ENCODE measurements around the gene MRPS30.

MRPS30 gene

GRCh38 chr5:44847206-44847852 is 38.6 kb downstream of the MRPS30 start:
- TF ChIP-seq USF1 (IDR thresholded peaks at IDR 0.05) (no peak), TAF1 (IDR thresholded peaks at IDR 0.05; ENCODE audit: low read depth) (no peak), TCF12 (IDR thresholded peaks at IDR 0.05; ENCODE audit: low read depth) (no peak), CEBPB (IDR thresholded peaks at IDR 0.05) (no peak), TEAD4 (IDR thresholded peaks at IDR 0.05) (no peak), ZBTB7A (IDR thresholded peaks at IDR 0.05; ENCODE audit: low read depth) (no peak)

- TF ChIP-seq FOXM1 (IDR thresholded peaks at IDR 0.05; ENCODE audit: borderline replicate concordance, low read depth) (no peak), TCF12 (IDR thresholded peaks at IDR 0.05; ENCODE audit: low read depth) (no peak), EGR1 (IDR thresholded peaks at IDR 0.05) (no peak)
These were observed 51.5 kb downstream of the MRPS30 start for GRCh38 chr5:44860267-44860666.

GRCh38 chr5:44862808-44863207 is 54.1 kb downstream of the MRPS30 start:
- peak; percentile 45 for TF ChIP-seq RAD21 (IDR thresholded peaks at IDR 0.05; ENCODE audit: low read depth)
- TF ChIP-seq EGR1 (IDR thresholded peaks at IDR 0.05) = no peak
